BLaER1 treated with 17β-estradiol and CSF1 and Interleukin-3, amounts not matched to agents 10 nM and 100 nM (cell line): Measurements from ENCODE around the gene FGF11.

Experiments used
- H3K27ac ChIP-seq, 11 experiments: shearing (Covaris generic); formaldehyde crosslinking; 2 replicates each; pipeline ENCODE4 v1.8.1; 2022
- H3K27me3 ChIP-seq, 11 experiments: shearing (Covaris generic); formaldehyde crosslinking; 2 replicates each; pipeline ENCODE4 v1.8.1; 2022
- H3K36me3 ChIP-seq, 11 experiments: shearing (Covaris generic); formaldehyde crosslinking; 2 replicates each; pipeline ENCODE4 v1.8.1; 2022
- H3K4me1 ChIP-seq, 10 experiments: shearing (Covaris generic); formaldehyde crosslinking; 2 replicates each; pipeline ENCODE4 v1.8.1; 2022
- H3K4me2 ChIP-seq, 11 experiments: shearing (Covaris generic); formaldehyde crosslinking; 2 replicates each; pipeline ENCODE4 v1.8.1; 2022
- H3K4me3 ChIP-seq, 10 experiments: shearing (Covaris generic); formaldehyde crosslinking; 2 replicates each; pipeline ENCODE4 v1.8.1; 2022
- H3K9ac ChIP-seq, 11 experiments: shearing (Covaris generic); formaldehyde crosslinking; 2 replicates each; pipeline ENCODE4 v1.8.1; 2022
- H3K9me3 ChIP-seq, 11 experiments: shearing (Covaris generic); formaldehyde crosslinking; replicated peaks in 1 of 11; 2 replicates each; pipeline ENCODE4 v1.8.1; 2022
- H4K20me1 ChIP-seq, 11 experiments: shearing (Covaris generic); formaldehyde crosslinking; 2 replicates each; pipeline ENCODE4 v1.8.1; 2022
- Cebpa-rat ChIP-seq, 11 experiments: shearing (Covaris generic); IDR thresholded peaks; 2 replicates each; pipeline ENCODE4 v1.8.1; 2022

Gene FGF11

GRCh38 chr17:7406235-7406825, 33.0 kb upstream of the FGF11 start:
- Histone ChIP-seq H3K9me3 (no peaks in the 10 kb centered on the region), H3K9ac (peak overlapping the region in 7 of 11 experiments; percentile 83 to 87 (median 84); a peak in 7 of 22 replicates), H3K4me2 (peak overlapping the region in 10 of 11 experiments; percentile 92 to 97 (median 95); a peak in 21 of 22 replicates), H3K4me3 (peak overlapping the region in 8 of 10 experiments; percentile 71 to 82 (median 78); a peak in 4 of 20 replicates), H3K4me1 (peaks cover 21 to 44% (median 31%) of the 10 kb centered on the region in 10 experiments), H3K36me3 (peaks cover 0 to 30% (median 18%) of the 10 kb centered on the region in 11 experiments; a peak in 14 of 22 replicates), H4K20me1 (peaks cover 0 to 12% (median 0%) of the 10 kb centered on the region in 11 experiments; a peak in 2 of 22 replicates), H3K27ac (0 out of 22 replicates have a peak overlapping the region, but pooled peaks of 1 of the 11 experiments have one; percentile 83), H3K27me3 (no peaks in the 10 kb centered on the region)
- TF ChIP-seq Cebpa-rat (IDR thresholded peaks at IDR 0.05), result no peak

- peaks cover 0 to 12% (median 0%) of the 10 kb centered on the region in 11 experiments; a peak in 2 of 22 replicates for H4K20me1 ChIP-seq
- TF ChIP-seq Cebpa-rat (IDR thresholded peaks at IDR 0.05), result no peak
- no peak overlapping the region for H3K27ac ChIP-seq
- H3K36me3 ChIP-seq, result peaks cover 0 to 30% (median 18%) of the 10 kb centered on the region in 11 experiments; a peak in 14 of 22 replicates
- H3K9me3 ChIP-seq, result no peaks in the 10 kb centered on the region
- no peak overlapping the region for H3K4me3 ChIP-seq
- no peaks in the 10 kb centered on the region for H3K27me3 ChIP-seq
- H3K4me1 ChIP-seq, result peaks cover 19 to 38% (median 31%) of the 10 kb centered on the region in 10 experiments
- 0 out of 22 replicates have a peak overlapping the region, but pooled peaks of 3 of the 11 experiments have one; percentile 4 to 11 (median 7) for H3K4me2 ChIP-seq
- no peak overlapping the region for H3K9ac ChIP-seq
Observed at GRCh38 chr17:7407082-7407481, 32.2 kb upstream of the FGF11 start.

- Histone ChIP-seq H3K9ac (no peak within 1 kb of the TSS), H3K9me3 (no peaks in the 10 kb centered on the region), H3K36me3 (peaks cover 0 to 30% (median 18%) of the 10 kb centered on the region in 11 experiments; a peak in 14 of 22 replicates), H3K4me3 (no peak within 1 kb of the TSS), H3K4me2 (0 out of 22 replicates have a peak within 1 kb of the TSS, but pooled peaks of 4 of the 11 experiments have one; percentile 4 to 22 (median 9)), H3K27me3 (no peaks in the 10 kb centered on the region), H3K27ac (no peak within 1 kb of the TSS), H3K4me1 (peaks cover 13 to 34% (median 30%) of the 10 kb centered on the region in 10 experiments), H4K20me1 (peaks cover 0 to 12% (median 0%) of the 10 kb centered on the region in 11 experiments; a peak in 2 of 22 replicates)
- no peak for TF ChIP-seq Cebpa-rat (IDR thresholded peaks at IDR 0.05)
Observed at GRCh38 chr17:7407485-7408251, 31.6 kb upstream of the FGF11 start, which contains the start of gene NLGN2. Gene NLGN2, plus strand, starts transcription at chr17:7407845. Its CDS starts 411 bp downstream, at chr17:7408256.

GRCh38 chr17:7408252-7408727, 31.0 kb upstream of the FGF11 start:
- H3K27me3 ChIP-seq, result no peaks in the 10 kb centered on the region
- no peak overlapping the region for H3K4me2 ChIP-seq
- H3K27ac ChIP-seq, result no peak overlapping the region
- TF ChIP-seq Cebpa-rat (IDR thresholded peaks at IDR 0.05), result no peak
- no peak overlapping the region for H3K4me3 ChIP-seq
- peaks cover 0 to 6% (median 0%) of the 10 kb centered on the region in 11 experiments; a peak in 2 of 22 replicates for H4K20me1 ChIP-seq
- peaks cover 0 to 30% (median 18%) of the 10 kb centered on the region in 11 experiments; a peak in 14 of 22 replicates for H3K36me3 ChIP-seq
- no peak overlapping the region for H3K9ac ChIP-seq
- peaks cover 11 to 34% (median 29%) of the 10 kb centered on the region in 10 experiments for H3K4me1 ChIP-seq
- H3K9me3 ChIP-seq, result no peaks in the 10 kb centered on the region

- H3K4me1 ChIP-seq, result peaks cover 17 to 40% (median 35%) of the 10 kb centered on the region in 10 experiments
- H3K9me3 ChIP-seq, result no peaks in the 10 kb centered on the region
- no peak overlapping the region for H3K4me3 ChIP-seq
Observed at GRCh38 chr17:7408863-7409262, 30.4 kb upstream of the FGF11 start.

GRCh38 chr17:7409716-7410115, 29.6 kb upstream of the FGF11 start:
- H3K27ac ChIP-seq, result no peak overlapping the region

More at GRCh38 chr17:7408863-7409262, 30.4 kb upstream of the FGF11 start:
- Histone ChIP-seq H3K27me3 (no peaks in the 10 kb centered on the region), H3K9ac (no peak overlapping the region), H3K27ac (no peak overlapping the region), H4K20me1 (peaks cover 0 to 6% (median 0%) of the 10 kb centered on the region in 11 experiments; a peak in 2 of 22 replicates), H3K36me3 (peaks cover 0 to 30% (median 18%) of the 10 kb centered on the region in 11 experiments; a peak in 14 of 22 replicates), H3K4me2 (no peak overlapping the region)
- TF ChIP-seq Cebpa-rat (IDR thresholded peaks at IDR 0.05), result no peak

GRCh38 chr17:7410634-7411426, 28.5 kb upstream of the FGF11 start:
- peaks cover 11 to 33% (median 28%) of the 10 kb centered on the region in 10 experiments; a peak in 19 of 20 replicates for H3K4me1 ChIP-seq
- no peak overlapping the region for H3K9ac ChIP-seq
- H3K4me2 ChIP-seq, result no peak overlapping the region
- H3K27me3 ChIP-seq, result no peaks in the 10 kb centered on the region
- H3K9me3 ChIP-seq, result no peaks in the 10 kb centered on the region
- no peak overlapping the region for H3K4me3 ChIP-seq
- H4K20me1 ChIP-seq, result peaks cover 0 to 6% (median 0%) of the 10 kb centered on the region in 11 experiments; a peak in 3 of 22 replicates
- no peak overlapping the region for H3K27ac ChIP-seq
- TF ChIP-seq Cebpa-rat (IDR thresholded peaks at IDR 0.05), result no peak
- H3K36me3 ChIP-seq, result peaks cover 4 to 45% (median 29%) of the 10 kb centered on the region in 11 experiments; a peak in 18 of 22 replicates

More at GRCh38 chr17:7409716-7410115, 29.6 kb upstream of the FGF11 start:
- H3K36me3 ChIP-seq, result peaks cover under 1 to 34% (median 19%) of the 10 kb centered on the region in 11 experiments; a peak in 15 of 22 replicates
- peaks cover 17 to 42% (median 37%) of the 10 kb centered on the region in 10 experiments for H3K4me1 ChIP-seq
- no peak overlapping the region for H3K4me3 ChIP-seq
- H3K9me3 ChIP-seq, result no peaks in the 10 kb centered on the region
- no peak for TF ChIP-seq Cebpa-rat (IDR thresholded peaks at IDR 0.05)
- H3K4me2 ChIP-seq, result no peak overlapping the region
- H3K27me3 ChIP-seq, result no peaks in the 10 kb centered on the region
- peaks cover 0 to 6% (median 0%) of the 10 kb centered on the region in 11 experiments; a peak in 2 of 22 replicates for H4K20me1 ChIP-seq
- no peak overlapping the region for H3K9ac ChIP-seq

- no peak for TF ChIP-seq Cebpa-rat (IDR thresholded peaks at IDR 0.05)
- Histone ChIP-seq H3K4me1 (peaks cover 10 to 27% (median 23%) of the 10 kb centered on the region in 10 experiments; a peak in 18 of 20 replicates), H3K36me3 (peaks cover 4 to 46% (median 30%) of the 10 kb centered on the region in 11 experiments; a peak in 18 of 22 replicates), H3K27me3 (no peaks in the 10 kb centered on the region), H3K27ac (no peak overlapping the region), H4K20me1 (peaks cover 0 to 6% (median 0%) of the 10 kb centered on the region in 11 experiments; a peak in 3 of 22 replicates), H3K9me3 (no peaks in the 10 kb centered on the region), H3K4me2 (no peak overlapping the region), H3K4me3 (no peak overlapping the region), H3K9ac (no peak overlapping the region)
Observed at GRCh38 chr17:7411427-7411750, 27.9 kb upstream of the FGF11 start.
